ENCODE results near the gene NCKIPSD. TPM values are rescaled to one million over a fixed set of nuclear protein-coding genes. Genes with fewer than 3 reads are reported as not detected.

NCKIPSD gene
- total and polyA plus RNA-seq, 8 donors: 13.4 to 20.5 (median 16.3) TPM

DNA sequence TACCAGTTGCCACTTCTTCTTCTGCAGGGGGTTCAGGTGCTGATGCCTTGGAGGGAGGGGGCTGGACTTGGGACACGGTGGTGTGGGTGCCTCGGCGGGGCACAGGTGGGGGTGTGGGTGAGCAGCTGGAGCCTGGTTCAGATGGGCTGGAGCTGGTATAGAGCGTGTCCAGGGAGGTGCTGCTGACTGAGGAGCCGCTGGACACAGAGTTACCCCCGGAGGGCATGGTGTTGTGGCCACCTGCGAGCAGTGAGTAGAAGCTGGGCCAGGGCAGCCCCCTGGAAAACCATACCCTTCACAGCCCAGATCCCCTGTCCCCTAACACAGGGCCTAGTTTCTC lies 4.2 kb downstream of the NCKIPSD start:
- TF ChIP-seq, protein P1, sequence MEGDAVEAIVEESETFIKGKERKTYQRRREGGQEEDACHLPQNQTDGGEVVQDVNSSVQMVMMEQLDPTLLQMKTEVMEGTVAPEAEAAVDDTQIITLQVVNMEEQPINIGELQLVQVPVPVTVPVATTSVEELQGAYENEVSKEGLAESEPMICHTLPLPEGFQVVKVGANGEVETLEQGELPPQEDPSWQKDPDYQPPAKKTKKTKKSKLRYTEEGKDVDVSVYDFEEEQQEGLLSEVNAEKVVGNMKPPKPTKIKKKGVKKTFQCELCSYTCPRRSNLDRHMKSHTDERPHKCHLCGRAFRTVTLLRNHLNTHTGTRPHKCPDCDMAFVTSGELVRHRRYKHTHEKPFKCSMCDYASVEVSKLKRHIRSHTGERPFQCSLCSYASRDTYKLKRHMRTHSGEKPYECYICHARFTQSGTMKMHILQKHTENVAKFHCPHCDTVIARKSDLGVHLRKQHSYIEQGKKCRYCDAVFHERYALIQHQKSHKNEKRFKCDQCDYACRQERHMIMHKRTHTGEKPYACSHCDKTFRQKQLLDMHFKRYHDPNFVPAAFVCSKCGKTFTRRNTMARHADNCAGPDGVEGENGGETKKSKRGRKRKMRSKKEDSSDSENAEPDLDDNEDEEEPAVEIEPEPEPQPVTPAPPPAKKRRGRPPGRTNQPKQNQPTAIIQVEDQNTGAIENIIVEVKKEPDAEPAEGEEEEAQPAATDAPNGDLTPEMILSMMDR (IDR thresholded peaks at IDR 0.05): no peak
- Histone ChIP-seq H3K27me3 (no peaks in the 10 kb centered on the region), H3K27ac (no peak overlapping the region), H3K4me3 (no peak overlapping the region), H3K9me3 (no peaks in the 10 kb centered on the region), H3K36me3 (peaks cover 0 to 44% of the 10 kb centered on the region in 2 donors), H3K4me1 (peaks cover 8 to 22% of the 10 kb centered on the region in 2 donors)
- DNase-seq (no peak), ATAC-seq (no peak)
- intact Hi-C loops (cut with DNase I): no loop called here

- peaks cover 8 to 17% of the 10 kb centered on the region in 2 donors for H3K4me1 ChIP-seq
- no peak overlapping the region for H3K4me3 ChIP-seq
- intact Hi-C loops (cut with DNase I): no loop called here
- ATAC-seq (no peak), DNase-seq (no peak)
- peaks cover 0 to 48% of the 10 kb centered on the region in 2 donors for H3K36me3 ChIP-seq
- H3K27ac ChIP-seq: no peak overlapping the region
- TF ChIP-seq, protein P1 (IDR thresholded peaks at IDR 0.05): no peak
- H3K27me3 ChIP-seq: no peaks in the 10 kb centered on the region
- H3K9me3 ChIP-seq: no peaks in the 10 kb centered on the region
These were observed 4.7 kb downstream of the NCKIPSD start for GRCh38 chr3:48680811-48681540.

DNA sequence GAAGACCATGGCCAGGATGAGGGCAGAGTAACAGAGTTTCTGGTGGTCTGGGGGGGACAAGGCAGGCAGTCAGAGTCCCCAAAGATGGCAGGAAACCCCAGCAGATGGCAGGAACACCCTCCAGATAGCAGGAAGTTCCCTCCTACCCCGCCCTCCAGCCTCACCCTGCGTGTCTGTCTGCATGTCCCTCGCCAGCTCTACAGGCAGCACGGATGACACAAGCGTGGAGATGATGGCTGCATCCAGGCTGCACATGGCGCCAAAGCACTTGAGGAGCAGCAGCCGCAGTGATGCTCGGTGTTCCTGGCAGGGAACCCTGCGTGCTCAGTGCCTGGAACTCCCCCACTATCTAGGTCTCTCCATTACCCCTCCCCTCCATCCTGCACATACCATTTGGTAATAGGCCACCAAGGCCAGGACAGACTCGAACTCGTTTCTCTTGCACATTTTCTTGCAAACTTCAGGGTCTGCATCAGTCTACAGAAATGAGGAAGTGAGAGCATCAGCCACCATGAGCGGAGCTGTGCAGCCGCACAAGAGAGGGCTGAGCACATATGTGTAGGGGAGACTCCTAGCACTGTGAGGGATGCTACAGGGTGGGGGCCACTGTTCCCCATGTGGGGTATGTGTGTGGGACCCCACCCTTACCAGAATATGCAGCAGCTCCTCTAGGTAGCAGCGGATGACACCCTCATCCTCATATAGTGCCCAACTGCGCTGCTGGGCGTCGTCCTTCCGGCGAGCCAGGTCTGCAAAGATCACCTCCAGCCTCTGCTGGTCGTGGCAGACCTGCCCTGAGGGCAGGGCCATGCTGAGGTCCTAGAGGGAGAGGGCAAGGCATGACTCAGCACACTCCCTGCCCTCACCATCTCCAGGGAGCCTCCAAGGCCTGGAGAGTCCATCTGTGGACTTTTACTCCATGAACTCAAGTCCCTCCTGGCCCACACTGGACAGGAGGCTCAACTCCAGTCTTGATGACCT lies 6.0 kb downstream of the NCKIPSD start:
- no peak for DNase-seq
- peaks cover 6 to 8% of the 10 kb centered on the region in 2 donors for H3K4me1 ChIP-seq
- no peaks in the 10 kb centered on the region for H3K9me3 ChIP-seq
- intact Hi-C loops (cut with DNase I): no loop called here
- no peak for ATAC-seq
- TF ChIP-seq, protein P1 (IDR thresholded peaks at IDR 0.05): no peak
- H3K4me3 ChIP-seq: no peak overlapping the region
- no peaks in the 10 kb centered on the region for H3K27me3 ChIP-seq
- no peak overlapping the region for H3K27ac ChIP-seq
- H3K36me3 ChIP-seq: peaks cover 0 to 55% of the 10 kb centered on the region in 2 donors

DNA sequence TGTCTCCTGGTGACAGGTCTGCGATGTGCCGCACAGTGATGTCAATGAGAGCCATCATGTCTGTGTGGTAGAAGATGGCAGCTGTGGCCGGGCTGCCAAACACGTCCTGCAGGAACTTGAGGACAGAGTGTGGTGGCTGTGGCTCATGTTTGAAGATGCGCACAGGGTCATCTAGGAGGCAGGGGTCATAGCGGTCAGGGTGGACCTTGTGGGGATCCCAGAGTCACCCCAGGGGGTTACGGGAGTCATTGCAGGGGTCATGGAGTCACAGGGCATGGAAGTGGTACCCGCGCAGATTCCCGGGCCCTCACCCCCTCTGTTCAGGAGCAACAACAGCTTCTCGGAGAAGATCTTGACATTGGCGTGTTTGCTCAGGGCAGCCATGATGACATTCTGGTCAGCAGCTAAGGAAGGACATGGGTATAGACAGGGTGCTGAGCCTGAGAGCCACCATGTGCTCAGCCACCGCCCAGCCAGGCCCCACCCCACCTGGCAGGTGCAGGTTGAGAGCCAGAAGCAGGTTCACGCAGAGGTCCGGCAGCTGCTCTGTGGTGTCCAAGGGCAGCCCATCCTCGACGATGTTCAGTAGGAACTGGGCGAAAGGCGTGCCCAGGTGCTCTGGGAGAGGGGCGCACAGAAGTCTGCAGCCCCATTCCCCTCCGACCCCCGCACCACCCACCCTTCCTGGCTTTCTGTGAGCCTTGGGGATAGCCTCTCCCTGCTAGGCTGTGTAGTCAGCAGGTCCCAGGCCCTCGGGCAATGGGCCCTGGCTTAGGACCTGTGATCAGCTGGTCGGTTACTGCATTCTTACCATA lies 6.9 kb downstream of the NCKIPSD start:
- Histone ChIP-seq H3K4me3 (no peak overlapping the region), H3K36me3 (peaks cover 0 to 64% of the 10 kb centered on the region in 2 donors), H3K9me3 (no peaks in the 10 kb centered on the region), H3K4me1 (no peaks in the 10 kb centered on the region), H3K27me3 (no peaks in the 10 kb centered on the region), H3K27ac (no peak overlapping the region)
- ATAC-seq: no peak
- no peak for DNase-seq
- TF ChIP-seq, protein P1 (IDR thresholded peaks at IDR 0.05): no peak
- intact Hi-C loops (cut with DNase I): no loop called here

Measured in left lung (tissue), 10 donors.